DND-41 (cell line): ENCODE results near the gene GDF9.

ENCODE experiments used
- CTCF ChIP-seq: IDR thresholded peaks from 2 replicates; pipeline ENCODE4 v1.5.1; 2012; ENCODE audit warnings: borderline replicate concordance, low read length, moderate library complexity, mild to moderate bottlenecking; ENCODE audit not compliant: poor library complexity, severe bottlenecking; ENCODE audit errors: extremely low read depth
- EZH2 ChIP-seq: IDR thresholded peaks from 3 replicates; pipeline ENCODE4 v1.6.1; 2012; ENCODE audit warnings: borderline replicate concordance, low read depth, mild to moderate bottlenecking, moderate library complexity, low read length, inconsistent platforms; ENCODE audit not compliant: severe bottlenecking

GRCh38 chr5:132901730-132902129, 35.5 kb upstream of the GDF9 start:
- TF ChIP-seq CTCF, result no peak
- no peak for TF ChIP-seq EZH2
